GM12875 (cell line): ENCODE data around the gene LEKR1.
"Not testable (repeated sequence)": the region's sequence is repeated elsewhere in the genome, so short reads cannot be mapped to it uniquely, and the experiment has no call there.

ENCODE experiments used
- H3K4me3 ChIP-seq: one replicate; pipeline ENCODE4 v1.5.1; 2011; ENCODE audit warnings: low read depth, low read length, control low read depth
- CTCF ChIP-seq: IDR thresholded peaks from 2 replicates; pipeline ENCODE4 v1.5.1; 2011; ENCODE audit warnings: low read depth, mild to moderate bottlenecking, control low read depth, inconsistent platforms, low read length, moderate library complexity, borderline replicate concordance; ENCODE audit not compliant: insufficient read depth

LEKR1 gene

GRCh38 chr3:156860873-156861272 lies 34.7 kb downstream of the LEKR1 start:
- TF ChIP-seq CTCF = no peak
- H3K4me3 ChIP-seq = no peak overlapping the region

GRCh38 chr3:156862338-156862737 lies 36.2 kb downstream of the LEKR1 start:
- no peak overlapping the region for H3K4me3 ChIP-seq
- no peak for TF ChIP-seq CTCF

GRCh38 chr3:156865732-156866131 lies 39.6 kb downstream of the LEKR1 start:
- no peak overlapping the region for H3K4me3 ChIP-seq
- no peak for TF ChIP-seq CTCF

- H3K4me3 ChIP-seq = no peak overlapping the region
- TF ChIP-seq CTCF = no peak
These were observed 41.0 kb downstream of the LEKR1 start for GRCh38 chr3:156867174-156867573.

- no peak for TF ChIP-seq CTCF
- H3K4me3 ChIP-seq = no peak overlapping the region
These were observed 41.8 kb downstream of the LEKR1 start for GRCh38 chr3:156867920-156868319.

GRCh38 chr3:156873906-156874305 lies 47.8 kb downstream of the LEKR1 start:
- no peak overlapping the region for H3K4me3 ChIP-seq
- TF ChIP-seq CTCF = no peak

- not testable (repeated sequence) for H3K4me3 ChIP-seq
These were observed 53.3 kb downstream of the LEKR1 start for GRCh38 chr3:156879491-156879890.

GRCh38 chr3:156885761-156886160 lies 59.6 kb downstream of the LEKR1 start:
- no peak overlapping the region for H3K4me3 ChIP-seq
- TF ChIP-seq CTCF = no peak
